GM23338 (cell line): ENCODE data around the gene TRIM15. TPM values are rescaled to one million over a fixed set of nuclear protein-coding genes. Genes with fewer than 3 reads are reported as not detected.

Experiments
- ATAC-seq: fragments of 200-7000 bp; cut with Tn5 transposase; 3 replicates; pipeline ENCODE4 v1.9.1; 2020
- DNase-seq: peaks from one replicate; pipeline ENCODE4 v3.0.0-alpha.2; 2015; ENCODE audit warnings: low spot score
- H2AFZ ChIP-seq: fragments of 200-600 bp; sonication (generic); 2 replicates; pipeline ENCODE4 v1.8.0; 2016; ENCODE audit warnings: antibody characterized with exemption, mild to moderate bottlenecking, moderate library complexity
- H3F3A ChIP-seq: fragments of 200-600 bp; sonication (generic); replicated peaks from 2 replicates; pipeline ENCODE4 v1.8.0; 2017; ENCODE audit warnings: antibody characterized with exemption, mixed run types, low read depth
- H3K27ac ChIP-seq: fragments of 200-600 bp; sonication (generic); 2 replicates; pipeline ENCODE4 v1.6.1; 2016; ENCODE audit warnings: low read depth
- H3K27me3 ChIP-seq: fragments of 200-600 bp; sonication (generic); 2 replicates; pipeline ENCODE4 v1.8.0; 2016; ENCODE audit warnings: mild to moderate bottlenecking, mixed run types, moderate library complexity; ENCODE audit not compliant: insufficient read depth
- H3K36me3 ChIP-seq: fragments of 200-600 bp; sonication (generic); 2 replicates; pipeline ENCODE4 v1.8.0; 2016; ENCODE audit warnings: mild to moderate bottlenecking; ENCODE audit not compliant: insufficient read depth
- H3K4me1 ChIP-seq: fragments of 200-600 bp; sonication (generic); 2 replicates; pipeline ENCODE4 v1.8.0; 2016; ENCODE audit warnings: mild to moderate bottlenecking, moderate library complexity; ENCODE audit not compliant: insufficient read depth
- H3K4me2 ChIP-seq: fragments of 200-600 bp; sonication (generic); 2 replicates; pipeline ENCODE4 v1.7.1; 2017; ENCODE audit warnings: mixed run types
- H3K4me3 ChIP-seq: fragments of 200-600 bp; sonication (generic); 2 replicates; pipeline ENCODE4 v1.6.1; 2016; ENCODE audit warnings: mixed run types
- H3K79me2 ChIP-seq: fragments of 200-600 bp; sonication (generic); replicated peaks from 2 replicates; pipeline ENCODE4 v1.8.0; 2017; ENCODE audit warnings: mild to moderate bottlenecking; ENCODE audit not compliant: insufficient read depth
- H3K9me2 ChIP-seq: fragments of 200-600 bp; sonication (generic); 2 replicates; pipeline ENCODE4 v1.8.0; 2017; ENCODE audit not compliant: insufficient read depth
- H4K20me1 ChIP-seq: fragments of 200-600 bp; sonication (generic); replicated peaks from 2 replicates; pipeline ENCODE4 v1.8.0; 2017; ENCODE audit warnings: mild to moderate bottlenecking; ENCODE audit not compliant: insufficient read depth
- H3K27ac Mint-ChIP-seq: 2 replicates; pipeline ENCODE4 v1.8.0; 2020; ENCODE audit warnings: inconsistent platforms, mild to moderate bottlenecking, moderate library complexity, mixed read lengths
- H3K27me3 Mint-ChIP-seq: 3 replicates; pipeline ENCODE4 v1.8.0; 2022; ENCODE audit warnings: low read depth, mild to moderate bottlenecking, moderate library complexity, mixed read lengths, inconsistent platforms; ENCODE audit not compliant: insufficient read depth, poor library complexity
- H3K36me3 Mint-ChIP-seq: 3 replicates; pipeline ENCODE4 v1.8.0; 2021; ENCODE audit warnings: low read depth, mild to moderate bottlenecking, inconsistent platforms, moderate library complexity, mixed read lengths
- H3K4me1 Mint-ChIP-seq: 3 replicates; pipeline ENCODE4 v1.8.0; 2020; ENCODE audit warnings: mild to moderate bottlenecking, inconsistent platforms, mixed read lengths
- H3K4me3 Mint-ChIP-seq: 3 replicates; pipeline ENCODE4 v1.8.0; 2021; ENCODE audit warnings: moderate library complexity, mild to moderate bottlenecking, inconsistent platforms, mixed read lengths
- H3K9me3 Mint-ChIP-seq: 3 replicates; pipeline ENCODE4 v1.8.0; 2020; ENCODE audit warnings: moderate library complexity, mild to moderate bottlenecking, inconsistent platforms, mixed read lengths
- CTCF ChIP-seq, 2 experiments: fragments of 200-600 bp in 1 of 2; sonication (generic) in 1 of 2; conservative IDR thresholded peaks; 2 replicates each; pipeline versions ENCODE4 v1.5.1 to v1.6.1; 2016 to 2017; ENCODE audit warnings: antibody characterized with exemption in 2 of 2, low read depth in 2 of 2, mild to moderate bottlenecking in 2 of 2, moderate library complexity in 1 of 2
- ZNF114 ChIP-seq: fragments of 250-450 bp; sonication (Bioruptor Pico); IDR thresholded peaks from 2 replicates; pipeline ENCODE4 v1.5.0; 2020; ENCODE audit warnings: mild to moderate bottlenecking, moderate library complexity
- ZNF462 ChIP-seq: fragments of 250-450 bp; sonication (Bioruptor Pico); IDR thresholded peaks from 2 replicates; pipeline ENCODE4 v1.5.0; 2020; ENCODE audit warnings: mild to moderate bottlenecking, moderate library complexity
- polyA plus RNA-seq: library from polyadenylated mRNA; unstranded; fragments of >200 nt; fragmentation: Nextera tagmentation; extraction: Ambion mirVana; gene quantifications from 2 replicates; pipeline ENCODE4 v1.2.1, GENCODE V29; 2016
- total RNA-seq: library from RNA; depleted of rRNA; stranded (reverse); fragments of >200 nt; shearing (Covaris generic); gene quantifications from 2 replicates; pipeline ENCODE4 v1.2.3, GENCODE V29; 2014

TRIM15 gene
- total and polyA plus RNA-seq, 2 experiments from 2014 or later = 0.21 to 1.0 TPM

- Mint-ChIP-seq H3K9me3 (peaks cover 4% of the 10 kb centered on the region; the same call in 1 of the 3 replicates), H3K36me3 (peaks cover 43% of the 10 kb centered on the region), H3K27ac (no peak overlapping the region), H3K4me3 (no peak overlapping the region), H3K4me1 (no peaks in the 10 kb centered on the region), H3K27me3 (peaks cover 5% of the 10 kb centered on the region)
- H3K4me2 ChIP-seq = no peak overlapping the region
- DNase-seq (no peak), ATAC-seq (no peak)
- no peaks in the 10 kb centered on the region for H3K9me2 ChIP-seq
- H3K36me3 ChIP-seq = peaks cover 8% of the 10 kb centered on the region; the same call in 1 of the 2 replicates
- no peak for TF ChIP-seq ZNF114 (CRISPR knock-in tag)
- H3K79me2 ChIP-seq = no peaks in the 10 kb centered on the region
- no peaks in the 10 kb centered on the region for H3K27me3 ChIP-seq
- no peak overlapping the region for H3K4me3 ChIP-seq
- H4K20me1 ChIP-seq = no peaks in the 10 kb centered on the region
- no peak overlapping the region for H2AFZ ChIP-seq
- no peaks in the 10 kb centered on the region for H3F3A ChIP-seq
- H3K4me1 ChIP-seq = no peaks in the 10 kb centered on the region
- no peak overlapping the region for H3K27ac ChIP-seq
Measured at GRCh38 chr6:30184417-30185031, 21.2 kb downstream of the TRIM15 start.

GRCh38 chr6:30185846-30186484, 22.6 kb downstream of the TRIM15 start:
- H3K4me3 ChIP-seq = no peak overlapping the region
- no peaks in the 10 kb centered on the region for H3F3A ChIP-seq
- TF ChIP-seq ZNF462 = no peak
- peak in 1 of 2 experiments; percentile 28; a peak in 2 of 4 replicates for TF ChIP-seq CTCF (conservative IDR thresholded peaks at IDR 0.05; ENCODE audit: low read depth in 2 of 2)
- H3K27me3 ChIP-seq = no peaks in the 10 kb centered on the region
- no peaks in the 10 kb centered on the region for H3K9me2 ChIP-seq
- ATAC-seq = peak; percentile 43; the same call in 2 of the 3 replicates
- Mint-ChIP-seq H3K9me3 (peaks cover under 1% of the 10 kb centered on the region; the same call in 1 of the 3 replicates), H3K4me1 (no peaks in the 10 kb centered on the region), H3K27ac (no peak overlapping the region), H3K4me3 (no peak overlapping the region), H3K36me3 (peaks cover 55% of the 10 kb centered on the region), H3K27me3 (peaks cover 5% of the 10 kb centered on the region)
- no peaks in the 10 kb centered on the region for H3K4me1 ChIP-seq
- H3K79me2 ChIP-seq = no peaks in the 10 kb centered on the region
- no peak for DNase-seq
- H3K27ac ChIP-seq = no peak overlapping the region
- peaks cover 8% of the 10 kb centered on the region; the same call in 1 of the 2 replicates for H3K36me3 ChIP-seq
- no peaks in the 10 kb centered on the region for H4K20me1 ChIP-seq
- H2AFZ ChIP-seq = no peak overlapping the region
- H3K4me2 ChIP-seq = no peak overlapping the region
